Left forelimb (tissue), 1 donor: ENCODE measurements around the gene S100B.
"Not testable (repeated sequence)": the region's sequence is repeated elsewhere in the genome, so short reads cannot be mapped to it uniquely, and the experiment has no call there.

Experiments used
- DNase-seq: peaks from one replicate; pipeline ENCODE4 v3.0.0-alpha.2; 2018; ENCODE audit warnings: low spot score

The S100B gene

DNA sequence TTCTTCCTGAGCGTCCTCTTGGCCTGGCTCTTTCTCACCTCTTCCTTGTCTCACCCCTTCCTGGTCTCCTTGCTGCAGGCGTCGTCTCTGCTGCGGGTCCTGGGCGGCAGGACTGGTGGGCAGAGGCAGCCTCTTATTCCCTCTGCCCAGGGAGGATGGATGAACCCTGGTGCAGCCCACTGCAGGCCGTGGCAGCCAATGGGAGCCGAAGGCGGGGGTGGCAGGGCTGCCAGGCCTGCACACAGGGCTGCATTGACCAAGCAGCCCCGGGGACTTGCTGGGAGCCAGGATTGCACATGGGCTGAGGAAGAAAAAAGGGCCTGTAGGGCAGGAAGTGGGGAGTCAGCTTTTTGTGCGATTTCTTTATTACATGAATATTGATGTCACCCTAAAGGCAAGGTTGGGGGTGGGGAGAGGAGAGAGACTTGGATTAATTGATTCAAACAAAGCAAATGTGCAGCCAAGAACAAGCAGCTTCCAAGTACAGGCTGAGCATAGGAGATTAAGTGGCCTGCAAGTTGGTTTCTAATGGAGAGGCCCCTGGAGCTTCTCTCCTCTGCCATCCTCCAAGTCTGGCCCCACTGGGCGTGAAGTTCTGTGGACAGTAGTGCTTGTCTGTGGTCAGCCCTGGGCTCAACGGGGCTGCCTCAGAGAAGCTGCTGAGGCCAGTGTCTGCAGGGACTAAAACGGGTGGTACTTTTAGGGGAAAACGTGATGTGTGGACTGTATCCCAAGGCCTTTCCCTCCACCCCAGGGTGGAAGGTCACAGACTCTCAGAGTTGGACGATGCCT, at the start of gene S100B:
Gene S100B (minus strand): TSS at position 108 of the 792 bp plus-strand sequence. CDS start 2,667 bp downstream, outside the sequence.
- DNase-seq, result no peak

DNA sequence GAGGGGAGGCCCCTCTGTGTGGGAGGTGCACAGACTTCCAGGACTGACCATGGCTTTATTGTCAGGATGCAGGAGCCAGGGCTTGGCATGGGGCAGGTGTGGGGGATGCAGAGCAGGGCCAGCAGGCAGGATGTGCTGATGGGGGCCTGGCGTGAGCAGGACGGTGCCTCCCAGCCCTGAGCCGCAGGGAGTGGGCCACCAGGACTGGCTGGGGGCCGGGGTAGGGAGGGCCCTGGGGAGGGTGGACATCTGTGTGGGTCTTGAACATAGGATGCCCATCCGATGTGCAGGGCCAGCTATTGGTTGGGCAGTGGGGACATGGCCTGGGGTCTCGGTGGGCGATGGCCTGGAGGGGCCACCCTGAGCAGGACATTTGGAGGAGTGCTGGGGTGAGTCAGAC, 46.2 kb upstream of the S100B start:
- no peak for DNase-seq

GRCh38 chr21:46650476-46651098, 45.7 kb upstream of the S100B start:
- no peak for DNase-seq

GRCh38 chr21:46649356-46649755, 44.5 kb upstream of the S100B start:
- no peak for DNase-seq

DNA sequence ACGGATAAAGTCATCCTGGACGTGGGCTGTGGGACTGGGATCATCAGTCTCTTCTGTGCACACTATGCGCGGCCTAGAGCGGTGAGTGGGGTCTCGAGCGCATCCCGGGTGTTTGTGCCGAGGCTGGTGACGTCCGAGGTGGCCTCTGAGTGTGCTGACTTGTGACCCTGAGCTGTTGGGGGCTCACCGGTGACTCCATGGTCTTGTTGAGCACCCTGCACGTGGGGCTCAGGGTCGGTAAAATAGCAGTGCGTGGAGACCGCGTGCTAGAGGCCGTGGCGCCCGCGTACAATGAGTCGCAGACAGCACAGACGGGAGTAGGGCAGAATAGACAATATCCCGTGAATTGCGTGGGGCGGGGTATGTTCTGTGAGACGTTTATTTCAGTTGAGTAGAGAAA, 43.7 kb upstream of the S100B start:
- no peak for DNase-seq

DNA sequence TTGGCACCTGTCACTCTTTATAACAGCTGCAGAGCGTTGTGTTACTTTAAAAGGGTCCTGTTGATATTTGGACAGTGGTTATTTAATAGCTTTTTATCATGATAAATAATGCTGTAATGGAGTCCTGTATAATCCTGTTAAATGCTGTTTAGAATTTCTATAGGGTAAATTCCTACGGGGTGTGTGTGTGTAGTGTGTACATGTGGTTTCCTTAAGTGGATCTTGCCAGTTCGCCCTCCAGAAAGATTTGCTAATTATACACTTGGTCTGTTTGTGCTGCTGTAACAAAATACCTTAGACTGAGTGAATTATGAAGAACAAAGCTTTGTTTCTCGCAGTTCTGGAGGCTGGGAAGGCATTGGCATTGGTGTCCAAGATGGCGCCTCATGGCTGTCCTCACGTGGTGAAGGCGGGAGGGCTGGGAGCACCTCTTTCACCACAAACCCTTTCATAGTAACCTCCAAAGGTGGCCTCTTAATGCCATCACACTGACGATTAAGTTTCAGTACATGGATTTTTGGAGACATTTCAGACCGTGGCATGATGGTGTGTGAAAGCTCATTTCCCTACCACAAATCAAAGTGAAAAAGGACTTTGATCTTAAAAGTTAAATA, 41.8 kb upstream of the S100B start:
- no peak for DNase-seq

GRCh38 chr21:46645840-46646239, 41.0 kb upstream of the S100B start:
- no peak for DNase-seq

DNA sequence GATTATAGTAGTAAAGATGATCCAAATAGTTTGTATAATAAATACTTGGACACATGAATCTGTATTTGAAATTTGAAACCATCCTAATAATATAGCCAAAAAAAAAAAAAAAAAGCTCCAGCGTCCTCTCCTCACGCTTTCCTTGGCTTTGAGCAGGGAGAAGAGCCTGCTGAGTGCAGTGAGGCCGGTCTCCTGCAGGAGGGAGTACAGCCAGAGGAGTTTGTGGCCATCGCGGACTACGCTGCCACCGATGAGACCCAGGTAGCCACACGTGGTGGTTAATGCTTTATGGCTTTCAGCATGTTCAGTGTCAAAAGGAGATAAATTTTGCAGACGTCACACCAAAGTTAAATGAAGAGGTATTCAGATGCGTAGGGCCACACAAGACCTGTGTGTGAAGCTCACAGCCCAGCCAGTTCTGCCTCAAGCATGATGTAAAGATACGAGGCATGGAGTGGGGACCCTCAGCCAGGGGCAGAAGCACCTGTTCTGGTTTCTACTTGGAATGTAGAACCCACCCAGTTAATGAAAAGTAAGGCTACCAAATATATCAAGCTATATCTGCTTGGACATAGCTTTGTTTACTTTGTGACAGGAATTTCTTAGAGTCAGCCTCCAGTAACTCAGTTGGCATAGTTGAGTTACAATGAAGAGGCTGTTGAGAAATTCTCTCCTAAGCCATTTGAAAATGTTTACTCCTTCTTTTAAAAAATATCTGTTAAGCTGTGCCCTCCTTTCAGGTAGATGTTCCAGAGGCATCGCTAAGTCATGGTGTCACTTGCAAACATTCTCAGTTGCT, 38.7 kb upstream of the S100B start:
- no peak for DNase-seq

- DNase-seq, result no peak
Observed at GRCh38 chr21:46641656-46642055, 36.8 kb upstream of the S100B start.

GRCh38 chr21:46639489-46640386, 34.9 kb upstream of the S100B start:
- no peak for DNase-seq

DNA sequence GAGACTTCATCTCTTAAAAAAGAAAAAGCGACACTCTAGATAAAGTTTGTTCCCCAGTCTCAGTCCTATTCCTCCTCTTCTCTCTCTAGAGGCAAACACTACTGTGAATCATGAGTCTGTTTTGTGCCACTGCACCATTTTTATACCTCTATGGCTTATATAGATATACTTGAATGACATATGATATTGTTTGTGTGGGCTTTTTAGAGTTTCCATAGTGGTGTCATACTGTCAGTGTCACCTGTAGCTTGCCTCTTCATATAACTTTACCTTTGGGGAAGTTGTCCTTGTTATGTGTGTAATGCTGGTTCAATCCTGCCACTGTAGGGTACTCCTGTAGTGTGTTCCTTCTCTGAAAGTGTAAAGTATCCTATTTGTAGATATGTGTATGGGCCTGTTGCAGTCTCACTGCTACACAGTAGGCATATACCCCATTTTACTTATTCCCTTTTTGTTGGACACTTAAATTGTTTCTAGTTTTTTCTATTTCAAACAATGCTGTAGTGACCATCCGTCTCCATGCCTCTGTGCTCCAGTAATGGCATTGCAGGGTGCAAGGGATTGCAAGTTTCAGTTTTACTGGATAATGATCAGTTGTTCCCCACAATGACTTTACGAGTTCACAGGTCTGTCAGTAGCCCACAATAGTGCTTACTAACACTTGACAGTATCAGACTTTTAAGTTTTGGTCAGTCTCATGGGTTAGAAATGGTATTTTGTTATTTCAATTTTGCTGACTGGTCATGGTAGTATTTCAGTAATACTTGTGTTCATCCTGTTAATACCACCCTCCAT, 33.3 kb upstream of the S100B start:
- DNase-seq, result no peak

GRCh38 chr21:46636550-46637285, 31.8 kb upstream of the S100B start:
- no peak for DNase-seq

DNA sequence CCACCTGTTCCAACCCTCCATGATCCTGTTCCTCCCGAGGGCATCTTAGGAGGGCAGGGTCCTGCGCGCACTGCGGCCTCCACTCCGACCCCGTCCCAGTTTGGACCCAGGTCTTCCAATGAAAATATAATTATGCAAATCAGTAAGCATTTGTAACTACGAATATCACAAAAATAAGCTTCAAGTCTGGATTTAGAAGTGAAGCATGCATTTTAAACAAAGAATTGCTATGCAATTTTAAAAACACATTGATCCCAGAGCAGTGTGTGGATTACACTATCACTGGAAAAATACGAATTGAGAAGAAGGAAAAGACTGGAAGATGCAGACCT, 31.3 kb upstream of the S100B start:
- no peak for DNase-seq

- peak; percentile 99 for DNase-seq
Observed at GRCh38 chr21:46635324-46636180, 30.7 kb upstream of the S100B start, which contains the start of gene PRMT2. TSS of gene PRMT2 (plus strand) at chr21:46635674. CDS start at chr21:46636952, 1,278 bp downstream.

DNA sequence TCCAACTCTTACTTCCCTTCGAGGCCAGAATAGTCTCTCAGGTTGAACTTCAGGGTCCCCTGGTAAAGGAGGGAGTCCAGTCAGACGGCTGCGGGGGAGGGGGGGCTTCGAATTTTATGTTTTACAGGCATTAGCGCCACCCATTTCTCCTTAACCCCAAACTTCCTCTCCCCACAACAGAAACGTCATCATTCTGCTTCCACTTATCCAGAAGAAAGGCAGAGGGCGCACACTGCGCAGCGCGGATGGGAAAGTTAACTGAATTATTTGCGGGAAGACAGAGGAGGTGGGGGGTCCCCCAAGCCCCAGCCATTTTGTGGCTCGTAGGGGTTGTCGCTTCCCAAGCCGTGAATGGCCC, 30.1 kb upstream of the S100B start:
- DNase-seq, result no peak

DNA sequence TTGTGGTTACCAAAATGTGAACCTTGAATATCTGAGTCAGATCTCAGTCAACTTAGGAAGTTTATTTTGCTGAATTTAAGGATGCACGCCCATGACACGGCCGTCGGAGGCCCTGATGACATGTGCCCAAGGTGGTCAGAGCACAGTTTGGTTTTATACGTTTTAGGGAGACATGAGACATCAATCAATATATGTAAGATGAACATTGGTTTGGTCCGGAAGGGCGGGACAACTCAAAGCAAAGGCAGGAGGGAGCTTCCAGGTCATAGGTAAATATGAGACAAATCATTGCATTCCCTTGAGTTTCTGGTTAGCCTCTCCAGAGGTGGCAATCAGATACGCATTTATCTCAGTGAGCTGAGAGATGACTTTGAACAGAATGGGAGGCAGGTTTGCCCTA, 29.5 kb upstream of the S100B start:
- DNase-seq, result no peak

GRCh38 chr21:46633566-46633965, 28.7 kb upstream of the S100B start:
- no peak for DNase-seq

DNA sequence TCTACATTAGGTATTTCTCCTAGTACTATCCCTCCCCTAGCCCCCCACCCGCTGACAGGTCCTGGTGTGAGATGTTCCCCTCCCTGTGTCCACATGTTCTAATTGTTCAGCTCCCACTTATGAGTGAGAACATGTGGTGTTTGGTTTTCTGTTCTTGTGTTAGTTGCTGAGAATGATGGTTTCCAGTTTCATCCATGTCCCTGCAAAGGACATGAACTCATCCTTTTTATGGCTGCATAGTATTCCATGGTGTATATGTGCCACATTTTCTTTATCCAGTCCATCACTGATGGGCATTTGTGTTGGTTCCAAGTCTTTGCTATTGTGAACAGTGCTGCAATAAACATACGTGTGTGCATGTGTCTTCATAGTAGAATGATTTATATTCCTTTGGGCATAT, 26.0 kb upstream of the S100B start:
- DNase-seq, result not testable (repeated sequence)

- no peak for DNase-seq
Observed at GRCh38 chr21:46628868-46629267, 24.0 kb upstream of the S100B start.
